ENCODE results near the gene GREB1L. TPM values are rescaled to one million over a fixed set of nuclear protein-coding genes. Genes with fewer than 3 reads are reported as not detected.

GREB1L gene
- total and polyA plus RNA-seq, 2 donors (not counting 1 experiment from before 2014, with no cell fraction given) = not detected

GRCh38 chr18:21489919-21490495 is 248.0 kb downstream of the GREB1L start:
- intact Hi-C loops (cut with micrococcal nuclease) = loop anchor here (5.0 kb wide), 1 partner anchor 1212 kb away; no protein-coding TSS in a partner anchor
- TF ChIP-seq, protein P1, sequence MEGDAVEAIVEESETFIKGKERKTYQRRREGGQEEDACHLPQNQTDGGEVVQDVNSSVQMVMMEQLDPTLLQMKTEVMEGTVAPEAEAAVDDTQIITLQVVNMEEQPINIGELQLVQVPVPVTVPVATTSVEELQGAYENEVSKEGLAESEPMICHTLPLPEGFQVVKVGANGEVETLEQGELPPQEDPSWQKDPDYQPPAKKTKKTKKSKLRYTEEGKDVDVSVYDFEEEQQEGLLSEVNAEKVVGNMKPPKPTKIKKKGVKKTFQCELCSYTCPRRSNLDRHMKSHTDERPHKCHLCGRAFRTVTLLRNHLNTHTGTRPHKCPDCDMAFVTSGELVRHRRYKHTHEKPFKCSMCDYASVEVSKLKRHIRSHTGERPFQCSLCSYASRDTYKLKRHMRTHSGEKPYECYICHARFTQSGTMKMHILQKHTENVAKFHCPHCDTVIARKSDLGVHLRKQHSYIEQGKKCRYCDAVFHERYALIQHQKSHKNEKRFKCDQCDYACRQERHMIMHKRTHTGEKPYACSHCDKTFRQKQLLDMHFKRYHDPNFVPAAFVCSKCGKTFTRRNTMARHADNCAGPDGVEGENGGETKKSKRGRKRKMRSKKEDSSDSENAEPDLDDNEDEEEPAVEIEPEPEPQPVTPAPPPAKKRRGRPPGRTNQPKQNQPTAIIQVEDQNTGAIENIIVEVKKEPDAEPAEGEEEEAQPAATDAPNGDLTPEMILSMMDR (IDR thresholded peaks at IDR 0.05) = no peak
- no peak for TF ChIP-seq EZH2 (IDR thresholded peaks at IDR 0.05; ENCODE audit: borderline replicate concordance, insufficient read depth, low read depth, low read length, poor library complexity, severe bottlenecking)
- Histone ChIP-seq H3K27ac (ENCODE audit: low read length in 2 of 2) (no peak overlapping the region), H3K4me3 (ENCODE audit: control extremely low read depth in 1 of 5, extremely low read depth in 1 of 5, insufficient read depth in 1 of 5, low read depth in 2 of 5, low read length in 4 of 5) (no peak overlapping the region), H3K9ac (ENCODE audit: low read length) (no peak overlapping the region), H2AFZ (ENCODE audit: insufficient read depth, low read depth, low read length, poor library complexity, severe bottlenecking) (no peak overlapping the region), H3K36me3 (replicated peaks in 1 of 2; ENCODE audit: control extremely low read depth in 1 of 2, control insufficient read depth in 1 of 2, extremely low read depth in 1 of 2, insufficient read depth in 2 of 2, low read length in 1 of 2) (no peaks in the 10 kb centered on the region), H3K79me2 (ENCODE audit: control insufficient read depth, insufficient read depth, low read length) (no peaks in the 10 kb centered on the region), H3K9me3 (ENCODE audit: control extremely low read depth in 1 of 3, control insufficient read depth in 2 of 3, insufficient read depth in 1 of 3, low read length in 2 of 3) (no peaks in the 10 kb centered on the region), H3K27me3 (replicated peaks in 1 of 4; ENCODE audit: control extremely low read depth in 1 of 4, control insufficient read depth in 3 of 4, insufficient read depth in 4 of 4, low read length in 3 of 4) (no peaks in the 10 kb centered on the region), H4K20me1 (ENCODE audit: control insufficient read depth, insufficient read depth, low read length, poor library complexity, severe bottlenecking) (no peaks in the 10 kb centered on the region), H3K4me1 (ENCODE audit: control insufficient read depth in 2 of 2, insufficient read depth in 2 of 2, low read length in 2 of 2) (no peaks in the 10 kb centered on the region), H3K4me2 (replicated peaks; ENCODE audit: low read depth, low read length, poor library complexity, severe bottlenecking) (no peak overlapping the region)
- CTCF ChIA-PET = interaction anchor here (1.3 to 3.5 kb wide), 4 partner anchors 361 to 470 kb away, joined by 4 to 26 read pairs (median 4); no protein-coding TSS in a partner anchor
- H3K4me3 Mint-ChIP-seq = no peak overlapping the region
- DNase-seq (no peak), ATAC-seq (ENCODE audit: low read depth) (no peak)
- H3K9me3 Mint-ChIP-seq (ENCODE audit: insufficient read depth) = no peaks in the 10 kb centered on the region
- no peak overlapping the region for H3K27ac Mint-ChIP-seq
- H3K4me1 Mint-ChIP-seq = no peaks in the 10 kb centered on the region
- POLR2A ChIA-PET = no interaction called here
- peaks cover 2% of the 10 kb centered on the region for H3K27me3 Mint-ChIP-seq
- WGBS (ENCODE audit: insufficient coverage) = 97% methylated on average over 10 of the region's 15 CpGs

GRCh38 chr18:21490748-21491147 is 248.7 kb downstream of the GREB1L start:
- Histone ChIP-seq H3K4me1 (ENCODE audit: control insufficient read depth in 2 of 2, insufficient read depth in 2 of 2, low read length in 2 of 2) (no peaks in the 10 kb centered on the region), H3K36me3 (replicated peaks in 1 of 2; ENCODE audit: control extremely low read depth in 1 of 2, control insufficient read depth in 1 of 2, extremely low read depth in 1 of 2, insufficient read depth in 2 of 2, low read length in 1 of 2) (no peaks in the 10 kb centered on the region), H3K4me3 (ENCODE audit: control extremely low read depth in 1 of 5, extremely low read depth in 1 of 5, insufficient read depth in 1 of 5, low read depth in 2 of 5, low read length in 4 of 5) (no peak overlapping the region), H3K27me3 (replicated peaks in 1 of 4; ENCODE audit: control extremely low read depth in 1 of 4, control insufficient read depth in 3 of 4, insufficient read depth in 4 of 4, low read length in 3 of 4) (no peaks in the 10 kb centered on the region), H4K20me1 (ENCODE audit: control insufficient read depth, insufficient read depth, low read length, poor library complexity, severe bottlenecking) (no peaks in the 10 kb centered on the region), H3K9ac (ENCODE audit: low read length) (no peak overlapping the region), H3K79me2 (ENCODE audit: control insufficient read depth, insufficient read depth, low read length) (no peaks in the 10 kb centered on the region), H3K9me3 (ENCODE audit: control extremely low read depth in 1 of 3, control insufficient read depth in 2 of 3, insufficient read depth in 1 of 3, low read length in 2 of 3) (no peaks in the 10 kb centered on the region), H3K27ac (ENCODE audit: low read length in 2 of 2) (no peak overlapping the region), H3K4me2 (replicated peaks; ENCODE audit: low read depth, low read length, poor library complexity, severe bottlenecking) (no peak overlapping the region), H2AFZ (ENCODE audit: insufficient read depth, low read depth, low read length, poor library complexity, severe bottlenecking) (no peak overlapping the region)
- no peak overlapping the region for H3K4me3 Mint-ChIP-seq
- ChIA-PET POLR2A (no interaction called here), CTCF (interaction anchor here (1.5 to 1.8 kb wide), 2 partner anchors 466 to 469 kb away, joined by 5 to 6 read pairs; no protein-coding TSS in a partner anchor)
- DNase-seq (no peak), ATAC-seq (ENCODE audit: low read depth) (no peak)
- no peaks in the 10 kb centered on the region for H3K4me1 Mint-ChIP-seq
- no peaks in the 10 kb centered on the region for H3K9me3 Mint-ChIP-seq (ENCODE audit: insufficient read depth)
- H3K27ac Mint-ChIP-seq = no peak overlapping the region
- intact Hi-C loops (cut with micrococcal nuclease) = no loop called here
- 92% methylated on average over 2 of the region's 4 CpGs for WGBS (ENCODE audit: insufficient coverage)
- TF ChIP-seq EZH2 (IDR thresholded peaks at IDR 0.05; ENCODE audit: borderline replicate concordance, insufficient read depth, low read depth, low read length, poor library complexity, severe bottlenecking) = no peak
- TF ChIP-seq, protein P1 (IDR thresholded peaks at IDR 0.05) = no peak
- H3K27me3 Mint-ChIP-seq = peaks cover 2% of the 10 kb centered on the region

Measured in B cell (primary cell).